GM23338 (cell line): ENCODE results near the gene IPCEF1.

Experiments used
- CREB1 ChIP-seq: fragments of 250-450 bp; sonication (Bioruptor Pico); IDR thresholded peaks from 2 replicates; pipeline ENCODE4 v1.5.0; 2020; ENCODE audit warnings: low read depth, mild to moderate bottlenecking, moderate library complexity
- CTCF ChIP-seq, 2 experiments: fragments of 200-600 bp in 1 of 2; sonication (generic) in 1 of 2; conservative IDR thresholded peaks; 2 replicates each; pipeline versions ENCODE4 v1.5.1 to v1.6.1; 2016 to 2017; ENCODE audit warnings: antibody characterized with exemption in 2 of 2, low read depth in 2 of 2, mild to moderate bottlenecking in 2 of 2, moderate library complexity in 1 of 2
- ETS1 ChIP-seq: IDR thresholded peaks from 2 replicates; pipeline ENCODE4 v1.6.1; 2016; ENCODE audit warnings: antibody characterized with exemption
- EZH2 ChIP-seq: fragments of 200-600 bp; sonication (generic); IDR thresholded peaks from one replicate; pipeline ENCODE4 v1.8.0; 2017; ENCODE audit warnings: antibody characterized with exemption, mild to moderate bottlenecking, low read depth; ENCODE audit not compliant: unreplicated experiment
- EZH2phosphoT487 ChIP-seq: fragments of 200-600 bp; sonication (generic); IDR thresholded peaks from one replicate; pipeline ENCODE4 v1.8.1; 2018; ENCODE audit warnings: antibody characterized with exemption; ENCODE audit not compliant: unreplicated experiment
- JUNB ChIP-seq: IDR thresholded peaks from one replicate; pipeline ENCODE4 v1.6.1; 2016; ENCODE audit warnings: antibody characterized with exemption; ENCODE audit not compliant: unreplicated experiment
- NANOG ChIP-seq: IDR thresholded peaks from 2 replicates; pipeline ENCODE4 v1.6.1; 2016; ENCODE audit warnings: antibody characterized with exemption, borderline replicate concordance
- POLR2AphosphoS5 ChIP-seq: IDR thresholded peaks from 2 replicates; pipeline ENCODE4 v1.6.1; 2016; ENCODE audit warnings: antibody characterized with exemption, low read depth
- REST ChIP-seq: IDR thresholded peaks from one replicate; pipeline ENCODE4 v1.6.1; 2018; ENCODE audit warnings: antibody characterized with exemption; ENCODE audit not compliant: unreplicated experiment
- STAT1 ChIP-seq: IDR thresholded peaks from one replicate; pipeline ENCODE4 v1.6.1; 2016; ENCODE audit warnings: antibody characterized with exemption; ENCODE audit not compliant: unreplicated experiment
- ZNF331 ChIP-seq: fragments of 250-450 bp; sonication (Bioruptor Pico); IDR thresholded peaks from 2 replicates; pipeline ENCODE4 v1.5.0; 2020; ENCODE audit warnings: low read depth, mild to moderate bottlenecking, moderate library complexity

- TF ChIP-seq EZH2phosphoT487 (no peak), EZH2 (no peak), POLR2AphosphoS5 (no peak), REST (no peak), CTCF (conservative IDR thresholded peaks at IDR 0.05; ENCODE audit: low read depth in 2 of 2) (no peak), CREB1 (CRISPR knock-in tag) (no peak), JUNB (no peak), STAT1 (no peak), NANOG (no peak), ETS1 (no peak), ZNF331 (CRISPR knock-in tag) (no peak)
Observed at GRCh38 chr6:154228521-154228905, 128.1 kb downstream of the IPCEF1 start.
